SK-N-SH (cell line): ENCODE data around the gene ARHGEF19. TPM values are rescaled to one million over a fixed set of nuclear protein-coding genes. Genes with fewer than 3 reads are reported as not detected.

Experiments used
- CHD2 ChIP-seq: fragments of 150-350 bp; IDR thresholded peaks from 2 replicates; pipeline ENCODE4 v1.6.1; 2018; ENCODE audit warnings: low read length; ENCODE audit not compliant: partially characterized antibody
- FOXJ3 ChIP-seq: sonication (generic); formaldehyde crosslinking; IDR thresholded peaks from 2 replicates; pipeline ENCODE4 v1.5.1; 2020; ENCODE audit warnings: mild to moderate bottlenecking, missing genetic modification reagents
- GATA2 ChIP-seq: sonication (generic); formaldehyde crosslinking; IDR thresholded peaks from 2 replicates; pipeline ENCODE4 v1.5.0; 2020; ENCODE audit warnings: mild to moderate bottlenecking, missing genetic modification reagents
- MEF2A ChIP-seq: IDR thresholded peaks from 2 replicates; pipeline ENCODE4 v1.4.0; 2012; ENCODE audit warnings: low read depth, borderline replicate concordance
- POLR2AphosphoS5 ChIP-seq: IDR thresholded peaks from 2 replicates; pipeline ENCODE4 v1.6.1; 2012; ENCODE audit warnings: low read depth, low read length
- SIN3A ChIP-seq: IDR thresholded peaks from 2 replicates; pipeline ENCODE4 v1.6.1; 2012; ENCODE audit warnings: low read depth, mild to moderate bottlenecking, low read length, moderate library complexity, borderline replicate concordance
- TAF1 ChIP-seq: IDR thresholded peaks from 2 replicates; pipeline ENCODE4 v1.6.1; 2012; ENCODE audit warnings: low read depth, mild to moderate bottlenecking, low read length, moderate library complexity, borderline replicate concordance
- TCF12 ChIP-seq: IDR thresholded peaks from 2 replicates; pipeline ENCODE4 v1.4.0; 2012
- YY1 ChIP-seq: IDR thresholded peaks from 2 replicates; pipeline ENCODE4 v1.4.0; 2012; ENCODE audit warnings: low read depth, mild to moderate bottlenecking
- polyA plus RNA-seq, 3 experiments: library from polyadenylated mRNA; depleted of rRNA; stranded (reverse); fragments of >200 nt; gene quantifications; 2 replicates each; pipeline ENCODE4 v1.2.3, GENCODE V29; 2012
- TF ChIP-seq, protein P1 (sequence below): fragments of 150-350 bp; IDR thresholded peaks from 2 replicates; pipeline ENCODE4 v1.6.1; 2016; ENCODE audit warnings: mild to moderate bottlenecking, low read depth, low read length
- TF ChIP-seq, protein P2 (sequence below): fragments of 200-600 bp; sonication (generic); IDR thresholded peaks from 2 replicates; pipeline ENCODE4 v1.6.1; 2017; ENCODE audit warnings: antibody characterized with exemption, mild to moderate bottlenecking, moderate library complexity
- TF ChIP-seq, protein P3 (sequence below): IDR thresholded peaks from 2 replicates; pipeline ENCODE4 v1.6.1; 2012; ENCODE audit warnings: mild to moderate bottlenecking, low read depth, low read length, moderate library complexity
- TF ChIP-seq, protein P4 (sequence below): IDR thresholded peaks from 2 replicates; pipeline ENCODE4 v1.4.0; 2012; ENCODE audit warnings: low read depth
- TF ChIP-seq, protein P5 (sequence below): IDR thresholded peaks from 2 replicates; pipeline ENCODE4 v1.4.0; 2012; ENCODE audit warnings: low read depth, borderline replicate concordance

ARHGEF19 gene
- polyA plus RNA-seq, 1 of the 3 experiments (the other 2 are of a cell fraction) = 11.5 TPM

DNA sequence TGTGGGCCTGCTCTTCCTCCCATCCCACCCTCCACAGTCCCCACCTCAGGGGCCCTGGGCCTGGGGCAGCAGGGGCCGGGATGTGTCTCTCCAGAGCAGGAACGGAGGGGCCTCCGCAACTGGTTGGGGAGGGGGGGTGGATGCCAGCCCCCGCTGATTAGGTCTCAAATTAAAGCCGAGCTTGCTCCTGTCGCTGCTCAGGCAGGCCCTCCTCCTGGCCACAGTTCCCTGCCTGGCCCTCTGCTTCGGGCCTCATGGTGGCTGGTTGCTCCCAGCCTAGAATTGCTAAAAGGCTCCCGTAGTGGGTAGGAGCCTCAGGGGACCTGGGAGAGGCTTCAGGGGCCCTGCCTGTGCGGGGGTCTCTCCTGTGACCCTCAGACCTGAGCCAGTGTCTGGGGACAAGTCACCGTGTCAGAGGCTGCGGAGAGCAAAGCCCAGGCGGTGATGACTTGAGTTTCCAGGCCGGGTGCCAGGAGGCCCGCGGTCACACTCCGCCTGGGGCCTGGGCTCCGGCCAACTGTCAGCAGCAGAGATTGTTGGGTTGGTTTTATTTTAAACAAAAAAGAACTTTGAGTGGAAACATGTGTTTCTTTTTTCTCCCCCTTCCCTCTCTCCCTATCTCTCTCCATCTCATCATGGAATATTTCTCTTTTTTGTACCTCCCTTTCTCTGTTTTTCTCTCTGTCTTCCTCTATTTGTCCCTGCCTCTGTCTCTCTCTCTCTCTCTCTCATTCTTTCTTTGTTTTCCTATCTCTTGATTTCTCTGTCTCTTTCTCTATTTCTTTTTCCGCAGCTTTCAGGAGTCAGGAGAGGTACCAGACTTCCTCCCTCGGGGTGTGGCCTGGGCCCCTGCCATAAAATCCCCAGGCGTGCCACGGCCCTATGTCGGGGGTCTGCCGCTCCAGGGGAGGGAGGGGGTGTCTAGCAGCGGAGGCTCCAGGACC lies 36.6 kb downstream of the ARHGEF19 start (continued):
- TF ChIP-seq FOXJ3 (no peak), SIN3A (peak; percentile 79; the same call in 1 of the 2 replicates), TAF1 (no peak), TCF12 (peak; percentile 97), MEF2A (no peak), POLR2AphosphoS5 (peak; percentile 54), CHD2 (no peak), YY1 (no peak), GATA2 (CRISPR knock-in tag) (peak; percentile 19; the same call in 1 of the 2 replicates)
- TF ChIP-seq, protein P1, sequence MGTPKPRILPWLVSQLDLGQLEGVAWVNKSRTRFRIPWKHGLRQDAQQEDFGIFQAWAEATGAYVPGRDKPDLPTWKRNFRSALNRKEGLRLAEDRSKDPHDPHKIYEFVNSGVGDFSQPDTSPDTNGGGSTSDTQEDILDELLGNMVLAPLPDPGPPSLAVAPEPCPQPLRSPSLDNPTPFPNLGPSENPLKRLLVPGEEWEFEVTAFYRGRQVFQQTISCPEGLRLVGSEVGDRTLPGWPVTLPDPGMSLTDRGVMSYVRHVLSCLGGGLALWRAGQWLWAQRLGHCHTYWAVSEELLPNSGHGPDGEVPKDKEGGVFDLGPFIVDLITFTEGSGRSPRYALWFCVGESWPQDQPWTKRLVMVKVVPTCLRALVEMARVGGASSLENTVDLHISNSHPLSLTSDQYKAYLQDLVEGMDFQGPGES = no peak
- TF ChIP-seq, protein P2, sequence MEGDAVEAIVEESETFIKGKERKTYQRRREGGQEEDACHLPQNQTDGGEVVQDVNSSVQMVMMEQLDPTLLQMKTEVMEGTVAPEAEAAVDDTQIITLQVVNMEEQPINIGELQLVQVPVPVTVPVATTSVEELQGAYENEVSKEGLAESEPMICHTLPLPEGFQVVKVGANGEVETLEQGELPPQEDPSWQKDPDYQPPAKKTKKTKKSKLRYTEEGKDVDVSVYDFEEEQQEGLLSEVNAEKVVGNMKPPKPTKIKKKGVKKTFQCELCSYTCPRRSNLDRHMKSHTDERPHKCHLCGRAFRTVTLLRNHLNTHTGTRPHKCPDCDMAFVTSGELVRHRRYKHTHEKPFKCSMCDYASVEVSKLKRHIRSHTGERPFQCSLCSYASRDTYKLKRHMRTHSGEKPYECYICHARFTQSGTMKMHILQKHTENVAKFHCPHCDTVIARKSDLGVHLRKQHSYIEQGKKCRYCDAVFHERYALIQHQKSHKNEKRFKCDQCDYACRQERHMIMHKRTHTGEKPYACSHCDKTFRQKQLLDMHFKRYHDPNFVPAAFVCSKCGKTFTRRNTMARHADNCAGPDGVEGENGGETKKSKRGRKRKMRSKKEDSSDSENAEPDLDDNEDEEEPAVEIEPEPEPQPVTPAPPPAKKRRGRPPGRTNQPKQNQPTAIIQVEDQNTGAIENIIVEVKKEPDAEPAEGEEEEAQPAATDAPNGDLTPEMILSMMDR = no peak
- TF ChIP-seq, protein P3, sequence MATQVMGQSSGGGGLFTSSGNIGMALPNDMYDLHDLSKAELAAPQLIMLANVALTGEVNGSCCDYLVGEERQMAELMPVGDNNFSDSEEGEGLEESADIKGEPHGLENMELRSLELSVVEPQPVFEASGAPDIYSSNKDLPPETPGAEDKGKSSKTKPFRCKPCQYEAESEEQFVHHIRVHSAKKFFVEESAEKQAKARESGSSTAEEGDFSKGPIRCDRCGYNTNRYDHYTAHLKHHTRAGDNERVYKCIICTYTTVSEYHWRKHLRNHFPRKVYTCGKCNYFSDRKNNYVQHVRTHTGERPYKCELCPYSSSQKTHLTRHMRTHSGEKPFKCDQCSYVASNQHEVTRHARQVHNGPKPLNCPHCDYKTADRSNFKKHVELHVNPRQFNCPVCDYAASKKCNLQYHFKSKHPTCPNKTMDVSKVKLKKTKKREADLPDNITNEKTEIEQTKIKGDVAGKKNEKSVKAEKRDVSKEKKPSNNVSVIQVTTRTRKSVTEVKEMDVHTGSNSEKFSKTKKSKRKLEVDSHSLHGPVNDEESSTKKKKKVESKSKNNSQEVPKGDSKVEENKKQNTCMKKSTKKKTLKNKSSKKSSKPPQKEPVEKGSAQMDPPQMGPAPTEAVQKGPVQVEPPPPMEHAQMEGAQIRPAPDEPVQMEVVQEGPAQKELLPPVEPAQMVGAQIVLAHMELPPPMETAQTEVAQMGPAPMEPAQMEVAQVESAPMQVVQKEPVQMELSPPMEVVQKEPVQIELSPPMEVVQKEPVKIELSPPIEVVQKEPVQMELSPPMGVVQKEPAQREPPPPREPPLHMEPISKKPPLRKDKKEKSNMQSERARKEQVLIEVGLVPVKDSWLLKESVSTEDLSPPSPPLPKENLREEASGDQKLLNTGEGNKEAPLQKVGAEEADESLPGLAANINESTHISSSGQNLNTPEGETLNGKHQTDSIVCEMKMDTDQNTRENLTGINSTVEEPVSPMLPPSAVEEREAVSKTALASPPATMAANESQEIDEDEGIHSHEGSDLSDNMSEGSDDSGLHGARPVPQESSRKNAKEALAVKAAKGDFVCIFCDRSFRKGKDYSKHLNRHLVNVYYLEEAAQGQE = 0 out of 2 replicates have a peak, but pooled peaks have one; percentile 4
- TF ChIP-seq, protein P4, sequence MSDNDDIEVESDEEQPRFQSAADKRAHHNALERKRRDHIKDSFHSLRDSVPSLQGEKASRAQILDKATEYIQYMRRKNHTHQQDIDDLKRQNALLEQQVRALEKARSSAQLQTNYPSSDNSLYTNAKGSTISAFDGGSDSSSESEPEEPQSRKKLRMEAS = peak; percentile 41; the same call in 1 of the 2 replicates
- TF ChIP-seq, protein P5, sequence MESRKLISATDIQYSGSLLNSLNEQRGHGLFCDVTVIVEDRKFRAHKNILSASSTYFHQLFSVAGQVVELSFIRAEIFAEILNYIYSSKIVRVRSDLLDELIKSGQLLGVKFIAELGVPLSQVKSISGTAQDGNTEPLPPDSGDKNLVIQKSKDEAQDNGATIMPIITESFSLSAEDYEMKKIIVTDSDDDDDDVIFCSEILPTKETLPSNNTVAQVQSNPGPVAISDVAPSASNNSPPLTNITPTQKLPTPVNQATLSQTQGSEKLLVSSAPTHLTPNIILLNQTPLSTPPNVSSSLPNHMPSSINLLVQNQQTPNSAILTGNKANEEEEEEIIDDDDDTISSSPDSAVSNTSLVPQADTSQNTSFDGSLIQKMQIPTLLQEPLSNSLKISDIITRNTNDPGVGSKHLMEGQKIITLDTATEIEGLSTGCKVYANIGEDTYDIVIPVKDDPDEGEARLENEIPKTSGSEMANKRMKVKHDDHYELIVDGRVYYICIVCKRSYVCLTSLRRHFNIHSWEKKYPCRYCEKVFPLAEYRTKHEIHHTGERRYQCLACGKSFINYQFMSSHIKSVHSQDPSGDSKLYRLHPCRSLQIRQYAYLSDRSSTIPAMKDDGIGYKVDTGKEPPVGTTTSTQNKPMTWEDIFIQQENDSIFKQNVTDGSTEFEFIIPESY = no peak; the same call in 1 of the 2 replicates
- TF ChIP-seq, all 33 proteins: peak for 13
